ENCODE measurements around the gene PRKCH. TPM values are rescaled to one million over a fixed set of nuclear protein-coding genes. Genes with fewer than 3 reads are reported as not detected.

The PRKCH gene
- total and polyA plus RNA-seq, 7 experiments from 2014 or later: 191 to 359 (median 314) TPM

DNA sequence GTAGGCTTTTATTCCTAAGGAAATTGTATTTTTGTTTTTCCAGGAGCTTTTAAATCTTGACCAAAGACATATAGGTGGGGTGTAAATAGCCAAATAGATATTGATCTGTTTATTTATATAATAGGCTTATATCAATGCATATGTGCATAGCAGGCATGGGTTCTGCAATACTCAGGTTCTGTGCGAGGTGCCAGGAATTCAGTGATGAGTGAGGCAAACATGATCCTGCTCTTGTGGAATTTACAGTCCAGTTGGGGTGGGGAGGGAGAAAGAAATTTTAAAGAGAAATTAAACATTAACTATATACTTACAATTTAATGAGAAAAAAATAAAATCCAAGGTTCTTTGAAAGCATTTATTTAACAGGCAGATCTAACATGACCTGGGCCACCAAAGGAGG lies 213.7 kb downstream of the PRKCH start:
- H3K4me3 ChIP-seq (ENCODE audit: low read length): no peak overlapping the region
- no peaks in the 10 kb centered on the region for H3K27me3 ChIP-seq (ENCODE audit: control insufficient read depth in 2 of 2, insufficient read depth in 2 of 2, low read length in 2 of 2)
- DNase-seq: no peak
- intact Hi-C loops (cut with micrococcal nuclease): loop anchor here (5.0 to 10.0 kb wide), 3 partner anchors 240 to 302 kb away; no protein-coding TSS in a partner anchor
- ATAC-seq: no peak
- peak overlapping the region in 1 of 10 donors; percentile 15 for H3K4me3 Mint-ChIP-seq
- ChIA-PET POLR2A (interaction anchor here (0.6 to 0.7 kb wide), 2 partner anchors 35 to 66 kb away, joined by 3 to 4 read pairs; no protein-coding TSS in a partner anchor), CTCF (interaction anchor here (1.5 to 1.6 kb wide), 2 partner anchors 32 to 239 kb away, joined by 3 read pairs; no protein-coding TSS in a partner anchor)
- H3K27ac Mint-ChIP-seq: peak overlapping the region in 8 of 9 donors; percentile 68 to 93 (median 84)
- H3K36me3 Mint-ChIP-seq: peaks cover 21 to 73% (median 55%) of the 10 kb centered on the region in 5 donors
- no peak overlapping the region for H3K27ac ChIP-seq (ENCODE audit: low read depth, low read length)
- H3K9me3 Mint-ChIP-seq: no peaks in the 10 kb centered on the region
- H3K9me3 ChIP-seq (ENCODE audit: control insufficient read depth in 2 of 3, low read length in 3 of 3): no peaks in the 10 kb centered on the region
- H3K36me3 ChIP-seq (ENCODE audit: control insufficient read depth in 2 of 3, insufficient read depth in 3 of 3, low read length in 3 of 3): peaks cover 27 to 94% (median 53%) of the 10 kb centered on the region in 3 experiments
- no peaks in the 10 kb centered on the region for H3K27me3 Mint-ChIP-seq
- peaks cover 18 to 80% (median 47%) of the 10 kb centered on the region in 7 donors for H3K4me1 Mint-ChIP-seq
- peaks cover 0 to 4% of the 10 kb centered on the region in 2 donors for H3K4me1 ChIP-seq (ENCODE audit: control insufficient read depth in 2 of 2, insufficient read depth in 2 of 2, low read length in 2 of 2)

DNA sequence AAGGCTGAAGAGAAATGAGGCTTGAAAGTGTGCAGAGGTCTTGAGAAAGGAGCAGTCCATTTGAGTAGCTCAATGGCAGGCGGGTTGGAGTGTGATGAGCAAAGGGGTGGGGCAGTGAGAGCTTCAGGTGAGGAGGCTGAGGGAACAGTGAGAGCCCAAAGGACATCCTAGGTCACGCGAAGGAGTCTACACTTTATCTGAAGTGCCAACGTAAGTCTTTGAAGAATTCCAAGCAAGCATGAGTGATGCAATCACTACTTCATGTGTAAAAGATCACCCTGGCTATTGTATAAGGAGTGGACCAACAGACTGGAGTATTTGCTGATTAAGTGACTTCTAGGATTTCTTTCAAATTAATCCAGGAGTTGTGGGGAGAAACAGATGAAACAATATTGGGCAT lies 214.1 kb downstream of the PRKCH start:
- peaks cover 18 to 77% (median 44%) of the 10 kb centered on the region in 7 donors for H3K4me1 Mint-ChIP-seq
- no peaks in the 10 kb centered on the region for H3K27me3 Mint-ChIP-seq
- CTCF ChIA-PET: interaction anchor here (1.5 to 1.6 kb wide), 2 partner anchors 32 to 239 kb away, joined by 3 read pairs; no protein-coding TSS in a partner anchor
- H3K27ac Mint-ChIP-seq: peak overlapping the region in 8 of 9 donors; percentile 63 to 93 (median 84)
- H3K9me3 ChIP-seq (ENCODE audit: control insufficient read depth in 2 of 3, low read length in 3 of 3): no peaks in the 10 kb centered on the region
- no peak overlapping the region for H3K4me3 ChIP-seq (ENCODE audit: low read length)
- no peaks in the 10 kb centered on the region for H3K9me3 Mint-ChIP-seq
- intact Hi-C loops (cut with micrococcal nuclease): loop anchor here (5.0 to 10.0 kb wide), 3 partner anchors 241 to 302 kb away; no protein-coding TSS in a partner anchor
- peaks cover 31 to 94% (median 53%) of the 10 kb centered on the region in 3 experiments for H3K36me3 ChIP-seq (ENCODE audit: control insufficient read depth in 2 of 3, insufficient read depth in 3 of 3, low read length in 3 of 3)
- POLR2A ChIA-PET: interaction anchor here (0.6 to 0.7 kb wide), 2 partner anchors 36 to 67 kb away, joined by 3 to 4 read pairs; no protein-coding TSS in a partner anchor
- ATAC-seq: no peak
- H3K36me3 Mint-ChIP-seq: peaks cover 22 to 71% (median 52%) of the 10 kb centered on the region in 5 donors
- H3K27ac ChIP-seq (ENCODE audit: low read depth, low read length): no peak overlapping the region
- no peak for DNase-seq
- H3K4me1 ChIP-seq (ENCODE audit: control insufficient read depth in 2 of 2, insufficient read depth in 2 of 2, low read length in 2 of 2): peaks cover 0 to 4% of the 10 kb centered on the region in 2 donors
- peak overlapping the region in 1 of 10 donors; percentile 15 for H3K4me3 Mint-ChIP-seq
- H3K27me3 ChIP-seq (ENCODE audit: control insufficient read depth in 2 of 2, insufficient read depth in 2 of 2, low read length in 2 of 2): no peaks in the 10 kb centered on the region

DNA sequence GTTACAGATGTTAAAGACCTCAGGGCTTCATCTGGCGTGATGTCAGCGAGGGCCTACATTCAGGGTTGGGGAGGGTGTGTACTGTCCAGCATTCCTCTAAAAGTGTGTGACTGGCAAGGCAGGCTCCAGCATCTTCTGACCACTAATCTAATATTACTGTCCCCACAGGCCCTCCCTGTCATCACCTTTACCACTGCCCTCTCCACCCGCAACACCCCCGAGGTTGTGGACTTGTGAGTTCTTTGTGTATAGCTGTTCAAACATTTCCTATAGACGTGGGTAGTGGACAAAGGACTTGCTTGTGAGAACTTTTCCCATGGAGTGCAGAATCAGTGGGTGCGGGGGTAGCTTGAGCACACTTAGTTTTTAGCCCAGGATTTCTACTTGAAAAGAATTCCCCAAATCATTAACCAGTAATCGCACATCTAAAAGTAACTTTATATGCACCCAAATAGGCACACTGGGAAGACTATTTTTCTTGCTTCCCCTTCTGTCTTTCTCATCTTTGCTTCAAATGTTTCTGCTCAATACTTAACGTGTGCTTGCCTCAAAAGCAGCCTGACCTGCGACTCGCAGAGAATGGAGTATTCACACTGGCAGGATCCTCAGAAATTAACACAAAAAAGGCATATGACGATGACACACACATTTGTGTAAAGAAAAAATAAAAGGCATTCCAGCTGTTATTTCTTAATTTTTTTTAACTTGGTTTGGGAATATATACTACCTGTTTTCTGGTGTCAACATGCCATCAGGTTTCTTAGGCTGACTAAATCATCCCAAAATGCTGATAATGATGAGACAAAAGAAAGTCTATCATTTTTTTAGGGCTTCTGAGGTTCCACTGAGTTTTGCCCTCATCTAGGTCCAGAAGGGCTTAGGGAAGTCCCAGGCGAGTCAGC lies 215.5 kb downstream of the PRKCH start:
- H3K27me3 ChIP-seq (ENCODE audit: control insufficient read depth in 2 of 2, insufficient read depth in 2 of 2, low read length in 2 of 2): no peaks in the 10 kb centered on the region
- Mint-ChIP-seq H3K27me3 (no peaks in the 10 kb centered on the region), H3K4me3 (peak overlapping the region in 1 of 10 donors; percentile 26), H3K27ac (peak overlapping the region in 8 of 9 donors; percentile 36 to 88 (median 69)), H3K9me3 (no peaks in the 10 kb centered on the region), H3K4me1 (peaks cover 16 to 75% (median 37%) of the 10 kb centered on the region in 7 donors), H3K36me3 (peaks cover 15 to 76% (median 52%) of the 10 kb centered on the region in 5 donors)
- H3K4me1 ChIP-seq (ENCODE audit: control insufficient read depth in 2 of 2, insufficient read depth in 2 of 2, low read length in 2 of 2): no peaks in the 10 kb centered on the region
- ATAC-seq: no peak
- POLR2A ChIA-PET: interaction anchor here (1.7 kb wide), 1 partner anchor 59 kb away, joined by 3 read pairs; no protein-coding TSS in a partner anchor
- H3K27ac ChIP-seq (ENCODE audit: low read depth, low read length): no peak overlapping the region
- CTCF ChIA-PET: interaction anchor here (1.1 kb wide), 1 partner anchor 63 kb away, joined by 4 read pairs; no protein-coding TSS in a partner anchor
- H3K36me3 ChIP-seq (ENCODE audit: control insufficient read depth in 2 of 3, insufficient read depth in 3 of 3, low read length in 3 of 3): peaks cover 36 to 91% (median 45%) of the 10 kb centered on the region in 3 experiments
- H3K4me3 ChIP-seq (ENCODE audit: low read length): no peak overlapping the region
- H3K9me3 ChIP-seq (ENCODE audit: control insufficient read depth in 2 of 3, low read length in 3 of 3): no peaks in the 10 kb centered on the region
- intact Hi-C loops (cut with micrococcal nuclease): loop anchor here (5.0 to 10.0 kb wide), 3 partner anchors 242 to 300 kb away; no protein-coding TSS in a partner anchor
- DNase-seq: no peak

DNA sequence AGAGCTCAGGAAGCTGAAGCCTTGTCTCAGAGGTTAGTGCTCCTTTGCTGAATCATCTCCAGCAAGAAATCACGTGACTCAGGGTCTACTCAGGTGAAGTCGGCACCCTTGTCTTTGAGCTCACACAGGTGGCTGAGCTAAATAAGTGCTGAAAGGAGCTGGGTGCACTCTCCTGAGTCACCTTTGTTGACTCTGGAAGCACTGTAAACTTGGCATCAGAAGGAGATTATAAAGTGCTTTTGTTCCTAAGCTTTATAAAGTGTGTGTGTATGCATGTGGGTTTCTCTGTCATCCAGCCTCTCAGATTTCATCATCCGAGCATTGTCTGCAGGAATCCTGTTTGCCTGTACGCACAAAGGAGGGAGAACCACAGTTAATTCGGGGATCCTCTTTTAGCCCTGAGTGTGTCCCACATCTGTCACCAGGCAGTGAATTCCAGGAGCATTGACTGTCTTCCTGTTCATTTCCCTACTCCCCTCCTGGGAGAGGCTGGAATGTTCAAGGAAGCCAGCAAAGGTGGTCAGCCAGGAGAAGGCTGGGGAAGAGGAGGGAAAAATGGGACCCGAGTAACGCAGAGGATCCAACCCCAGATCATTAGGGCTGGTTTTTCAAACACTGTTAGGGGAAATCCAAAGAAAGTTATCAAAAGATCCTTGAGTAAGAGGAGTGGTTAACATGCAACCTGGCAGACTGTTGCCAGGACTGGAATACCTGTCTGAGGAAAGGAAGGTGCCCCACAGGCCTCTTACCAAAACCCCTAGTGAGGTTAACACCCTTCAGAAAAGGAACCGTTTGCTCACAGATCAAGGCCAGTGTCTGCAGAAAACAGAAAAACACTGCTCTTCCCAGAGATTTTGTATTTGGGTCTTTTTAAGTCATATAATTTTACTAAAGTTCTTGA lies 216.4 kb downstream of the PRKCH start:
- Mint-ChIP-seq H3K36me3 (peaks cover 15 to 76% (median 52%) of the 10 kb centered on the region in 5 donors), H3K27ac (peak overlapping the region; percentile 38 to 85 (median 66)), H3K27me3 (no peaks in the 10 kb centered on the region), H3K9me3 (no peaks in the 10 kb centered on the region), H3K4me1 (peaks cover 15 to 74% (median 35%) of the 10 kb centered on the region in 7 donors), H3K4me3 (peak overlapping the region in 1 of 10 donors; percentile 26)
- Histone ChIP-seq H3K27ac (ENCODE audit: low read depth, low read length) (peak overlapping the region; percentile 24), H3K36me3 (ENCODE audit: control insufficient read depth in 2 of 3, insufficient read depth in 3 of 3, low read length in 3 of 3) (peaks cover 36 to 87% (median 36%) of the 10 kb centered on the region in 3 experiments), H3K27me3 (ENCODE audit: control insufficient read depth in 2 of 2, insufficient read depth in 2 of 2, low read length in 2 of 2) (no peaks in the 10 kb centered on the region), H3K4me1 (ENCODE audit: control insufficient read depth in 2 of 2, insufficient read depth in 2 of 2, low read length in 2 of 2) (no peaks in the 10 kb centered on the region), H3K9me3 (ENCODE audit: control insufficient read depth in 2 of 3, low read length in 3 of 3) (no peaks in the 10 kb centered on the region), H3K4me3 (ENCODE audit: low read length) (no peak overlapping the region)
- intact Hi-C loops (cut with micrococcal nuclease): loop anchor here (5.0 to 10.0 kb wide), 3 partner anchors 243 to 299 kb away; no protein-coding TSS in a partner anchor
- peak in 1 of 9 donors; percentile 29 for DNase-seq
- ChIA-PET CTCF (no interaction called here), POLR2A (interaction anchor here (1.7 kb wide), 1 partner anchor 60 kb away, joined by 3 read pairs; no protein-coding TSS in a partner anchor)
- ATAC-seq: peak; percentile 24

DNA sequence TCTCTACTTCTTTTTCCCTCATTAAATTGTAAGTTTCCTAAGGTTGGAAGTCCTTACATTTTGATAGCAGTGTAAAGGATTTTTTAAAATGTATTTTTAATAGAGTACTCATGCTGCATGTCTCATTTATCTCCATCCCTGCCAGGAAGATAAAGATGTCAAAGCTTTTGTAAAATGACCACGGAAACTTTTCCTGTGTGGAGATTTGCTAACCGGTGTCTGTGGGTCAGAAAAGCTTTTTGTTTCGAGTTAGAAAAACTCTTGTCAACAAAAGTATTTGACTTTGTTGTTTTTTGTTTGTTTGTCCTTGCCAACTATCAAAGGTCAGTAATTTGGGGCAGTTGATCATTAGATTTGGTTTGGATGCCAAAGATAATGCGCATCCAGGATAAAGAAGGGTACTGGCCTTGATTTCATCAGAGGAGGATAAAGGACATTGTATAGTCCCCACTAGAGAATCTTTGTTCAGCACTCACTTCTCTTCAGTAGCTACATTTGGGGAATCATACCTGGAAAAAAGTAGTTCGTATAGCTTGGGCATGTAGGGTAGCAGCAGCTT lies 217.2 kb downstream of the PRKCH start:
- DNase-seq (no peak), ATAC-seq (no peak)
- CTCF ChIA-PET: no interaction called here
- H3K27ac Mint-ChIP-seq: peak overlapping the region in 7 of 9 donors; percentile 63 to 85 (median 75)
- no peaks in the 10 kb centered on the region for H3K4me1 ChIP-seq (ENCODE audit: control insufficient read depth in 2 of 2, insufficient read depth in 2 of 2, low read length in 2 of 2)
- H3K27ac ChIP-seq (ENCODE audit: low read depth, low read length): peak overlapping the region; percentile 24
- H3K27me3 Mint-ChIP-seq: no peaks in the 10 kb centered on the region
- H3K9me3 ChIP-seq (ENCODE audit: control insufficient read depth in 2 of 3, low read length in 3 of 3): no peaks in the 10 kb centered on the region
- no peaks in the 10 kb centered on the region for H3K9me3 Mint-ChIP-seq
- H3K36me3 ChIP-seq (ENCODE audit: control insufficient read depth in 2 of 3, insufficient read depth in 3 of 3, low read length in 3 of 3): peaks cover 34 to 89% (median 36%) of the 10 kb centered on the region in 3 experiments
- H3K4me1 Mint-ChIP-seq: peaks cover 11 to 71% (median 28%) of the 10 kb centered on the region in 7 donors
- no peak overlapping the region for H3K4me3 ChIP-seq (ENCODE audit: low read length)
- H3K36me3 Mint-ChIP-seq: peaks cover 15 to 80% (median 51%) of the 10 kb centered on the region in 5 donors
- no peaks in the 10 kb centered on the region for H3K27me3 ChIP-seq (ENCODE audit: control insufficient read depth in 2 of 2, insufficient read depth in 2 of 2, low read length in 2 of 2)
- H3K4me3 Mint-ChIP-seq: no peak overlapping the region
- POLR2A ChIA-PET: interaction anchor here (0.7 kb wide), 1 partner anchor 167 kb away, joined by 4 read pairs; no protein-coding TSS in a partner anchor
- intact Hi-C loops (cut with micrococcal nuclease): loop anchor here (5.0 to 10.0 kb wide), 3 partner anchors 244 to 299 kb away; no protein-coding TSS in a partner anchor

Measured in naive thymus-derived CD4-positive, alpha-beta T cell (primary cell).